GM18505 (cell line): ENCODE results near the gene DENND1A.

Source experiments
- ATAC-seq: cut with Tn5 transposase; IDR thresholded peaks from one replicate; pipeline ENCODE4 v1.9.1; 2021; ENCODE audit not compliant: unreplicated experiment
- POLR2A ChIP-seq: IDR thresholded peaks from 4 replicates; pipeline ENCODE4 v1.6.1; 2011; ENCODE audit warnings: borderline replicate concordance; ENCODE audit not compliant: insufficient read depth, insufficient read length; ENCODE audit errors: extremely low read depth

The DENND1A gene

GRCh38 chr9:123359106-123359505 lies 570.8 kb downstream of the DENND1A start:
- no peak for TF ChIP-seq POLR2A
- ATAC-seq: no peak

- TF ChIP-seq POLR2A: no peak
- no peak for ATAC-seq
These were observed 571.6 kb downstream of the DENND1A start for GRCh38 chr9:123358181-123358905.

DNA sequence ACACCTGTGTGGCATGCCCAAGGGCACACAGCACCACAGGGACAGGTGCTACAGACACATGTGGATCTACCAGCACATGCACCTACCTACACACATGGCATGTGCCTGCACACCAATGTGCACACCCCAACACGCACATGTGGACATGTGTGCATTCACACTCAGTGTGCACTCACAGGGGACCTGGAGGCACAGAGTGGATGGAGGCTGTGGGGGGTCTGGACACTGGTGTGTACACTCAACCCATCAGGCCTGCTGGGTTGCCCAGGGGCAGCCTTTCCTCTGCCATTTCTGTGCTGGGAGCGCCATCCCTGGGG lies 572.2 kb downstream of the DENND1A start:
- no peak for ATAC-seq
- TF ChIP-seq POLR2A: no peak

GRCh38 chr9:123356851-123357742 lies 572.8 kb downstream of the DENND1A start:
- no peak for ATAC-seq
- TF ChIP-seq POLR2A: no peak

GRCh38 chr9:123355761-123356431 lies 574.0 kb downstream of the DENND1A start, which contains the start of gene CRB2:
Gene CRB2, plus strand, starts transcription at chr9:123356197. Its CDS starts 64 bp downstream, at chr9:123356261.
- ATAC-seq: no peak
- no peak for TF ChIP-seq POLR2A

GRCh38 chr9:123354806-123355508 lies 575.0 kb downstream of the DENND1A start:
- no peak for TF ChIP-seq POLR2A
- no peak for ATAC-seq

- ATAC-seq: peak; percentile 49
- no peak for TF ChIP-seq POLR2A
These were observed 575.8 kb downstream of the DENND1A start for GRCh38 chr9:123353984-123354591.

GRCh38 chr9:123353041-123353440 lies 576.9 kb downstream of the DENND1A start:
- TF ChIP-seq POLR2A: no peak
- no peak for ATAC-seq

- ATAC-seq: no peak
- no peak for TF ChIP-seq POLR2A
These were observed 579.2 kb downstream of the DENND1A start for GRCh38 chr9:123350590-123351310.

GRCh38 chr9:123349691-123350480 lies 580.0 kb downstream of the DENND1A start:
- no peak for ATAC-seq
- TF ChIP-seq POLR2A: no peak

DNA sequence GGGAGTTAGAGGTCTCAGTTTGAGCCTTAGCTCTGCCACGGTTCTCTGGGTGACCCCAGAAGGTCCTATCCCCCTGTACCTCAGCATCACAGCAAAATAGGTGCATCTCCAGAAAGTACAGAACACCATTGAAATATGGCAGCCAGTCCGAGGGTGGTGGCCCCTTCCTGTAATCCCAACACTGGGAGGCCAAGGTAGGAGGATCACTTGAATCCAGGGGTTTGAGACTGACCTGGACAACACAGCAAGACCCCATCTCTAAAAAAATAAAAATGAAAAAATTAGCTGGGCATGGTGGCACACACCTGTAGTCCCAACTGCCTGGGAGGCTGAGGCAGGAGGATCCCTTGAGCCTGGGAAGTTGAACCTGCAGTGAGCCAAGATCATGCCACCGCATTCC lies 580.9 kb downstream of the DENND1A start:
- ATAC-seq: no peak
- TF ChIP-seq POLR2A: no peak
